H9 (cell line): ENCODE measurements around the gene PDZD2. TPM values are rescaled to one million over a fixed set of nuclear protein-coding genes. Genes with fewer than 3 reads are reported as not detected.

Source experiments
- DNase-seq: peaks from one replicate; pipeline ENCODE4 v3.0.0-alpha.2; 2017
- H2AFZ ChIP-seq: one replicate; pipeline ENCODE4 v1.6.1; 2013; ENCODE audit warnings: mild to moderate bottlenecking, low read length, control low read depth, moderate library complexity
- H2AK5ac ChIP-seq: 2 replicates; pipeline ENCODE4 v1.6.1; 2013; ENCODE audit warnings: low read length, control low read depth, mixed read lengths; ENCODE audit not compliant: insufficient read length
- H2BK120ac ChIP-seq: one replicate; pipeline ENCODE4 v1.6.1; 2013; ENCODE audit warnings: low read depth, mild to moderate bottlenecking, low read length, control low read depth, inconsistent platforms; ENCODE audit not compliant: poor library complexity, severe bottlenecking
- H2BK12ac ChIP-seq: 2 replicates; pipeline ENCODE4 v1.6.1; 2013; ENCODE audit warnings: low read length, control low read depth, mixed read lengths, low read depth; ENCODE audit not compliant: insufficient read length
- H2BK15ac ChIP-seq: 2 replicates; pipeline ENCODE4 v1.6.1; 2013; ENCODE audit warnings: low read depth, low read length, control low read depth
- H2BK20ac ChIP-seq: one replicate; pipeline ENCODE4 v1.6.1; 2013; ENCODE audit warnings: low read depth, mild to moderate bottlenecking, low read length, control low read depth, inconsistent platforms; ENCODE audit not compliant: poor library complexity, severe bottlenecking
- H2BK5ac ChIP-seq: 2 replicates; pipeline ENCODE4 v1.6.1; 2013; ENCODE audit warnings: low read length, control low read depth, mixed read lengths; ENCODE audit not compliant: insufficient read length
- H3K14ac ChIP-seq: 2 replicates; pipeline ENCODE4 v1.6.1; 2013; ENCODE audit warnings: low read length, control low read depth; ENCODE audit not compliant: insufficient read depth
- H3K18ac ChIP-seq: 2 replicates; pipeline ENCODE4 v1.6.1; 2013; ENCODE audit warnings: low read depth, mild to moderate bottlenecking, mixed read lengths, low read length, control low read depth; ENCODE audit not compliant: insufficient read length
- H3K23ac ChIP-seq: 2 replicates; pipeline ENCODE4 v1.6.1; 2013; ENCODE audit warnings: low read length, control low read depth, mixed read lengths, low read depth; ENCODE audit not compliant: insufficient read length
- H3K23me2 ChIP-seq: 2 replicates; pipeline ENCODE4 v1.6.1; 2013; ENCODE audit warnings: low read depth, mild to moderate bottlenecking, mixed read lengths, low read length, control low read depth; ENCODE audit not compliant: insufficient read length, poor library complexity, severe bottlenecking
- H3K27ac ChIP-seq: 2 replicates; pipeline ENCODE4 v1.5.1; 2013; ENCODE audit warnings: low read length, control low read depth, mixed read lengths, low read depth; ENCODE audit not compliant: insufficient read length
- H3K27me3 ChIP-seq: 2 replicates; pipeline ENCODE4 v1.6.1; 2013; ENCODE audit warnings: low read length, control low read depth, inconsistent platforms; ENCODE audit not compliant: insufficient read depth
- H3K4ac ChIP-seq: 2 replicates; pipeline ENCODE4 v1.6.1; 2013; ENCODE audit warnings: low read depth, mild to moderate bottlenecking, control low read depth, inconsistent platforms, low read length, moderate library complexity
- H3K4me1 ChIP-seq: 2 replicates; pipeline ENCODE4 v1.6.1; 2013; ENCODE audit warnings: low read length, control low read depth, inconsistent platforms; ENCODE audit not compliant: insufficient read depth
- H3K4me2 ChIP-seq: 2 replicates; pipeline ENCODE4 v1.6.1; 2013; ENCODE audit warnings: low read length, control low read depth, mixed read lengths; ENCODE audit not compliant: insufficient read length, insufficient read depth
- H3K56ac ChIP-seq: 2 replicates; pipeline ENCODE4 v1.6.1; 2013; ENCODE audit warnings: low read depth, mild to moderate bottlenecking, mixed read lengths, low read length, control low read depth; ENCODE audit not compliant: insufficient read length
- H3K79me1 ChIP-seq: 2 replicates; pipeline ENCODE4 v1.6.1; 2013; ENCODE audit warnings: low read depth, mild to moderate bottlenecking, moderate library complexity, low read length, control low read depth, inconsistent platforms; ENCODE audit not compliant: insufficient read depth, poor library complexity, severe bottlenecking
- H3K79me2 ChIP-seq: 2 replicates; pipeline ENCODE4 v1.6.1; 2013; ENCODE audit warnings: low read length, control low read depth, inconsistent platforms; ENCODE audit not compliant: insufficient read depth
- H3K9ac ChIP-seq: 2 replicates; pipeline ENCODE4 v1.6.1; 2013; ENCODE audit warnings: low read length, control low read depth, mixed read lengths; ENCODE audit not compliant: insufficient read length; ENCODE audit errors: extremely low read depth
- H3K9me3 ChIP-seq: one replicate; pipeline ENCODE4 v1.6.1; 2013; ENCODE audit warnings: low read depth, low read length, inconsistent platforms; ENCODE audit not compliant: control insufficient read depth
- H3T11ph ChIP-seq: one replicate; pipeline ENCODE4 v1.6.1; 2013; ENCODE audit warnings: mild to moderate bottlenecking, low read length, control low read depth, inconsistent platforms
- H4K20me1 ChIP-seq: one replicate; pipeline ENCODE4 v1.6.1; 2013; ENCODE audit not compliant: control insufficient read depth, insufficient read length, insufficient read depth
- H4K5ac ChIP-seq: 2 replicates; pipeline ENCODE4 v1.6.1; 2013; ENCODE audit warnings: low read depth, mild to moderate bottlenecking, mixed read lengths, low read length, control low read depth; ENCODE audit not compliant: insufficient read length
- H4K8ac ChIP-seq: replicated peaks from 2 replicates; pipeline ENCODE4 v1.6.1; 2013; ENCODE audit warnings: low read length, control low read depth, mixed read lengths, low read depth; ENCODE audit not compliant: insufficient read length
- H4K91ac ChIP-seq: 2 replicates; pipeline ENCODE4 v1.6.1; 2013; ENCODE audit warnings: low read depth, mild to moderate bottlenecking, moderate library complexity, mixed read lengths, low read length, control low read depth; ENCODE audit not compliant: insufficient read length
- H3K27ac Mint-ChIP-seq, 3 experiments: 2 replicates in 2 of 3; 3 replicates in 1 of 3; pipeline ENCODE4 v1.8.0; 2020 to 2021; ENCODE audit warnings: mixed read lengths in 3 of 3, mild to moderate bottlenecking in 1 of 3, moderate library complexity in 1 of 3
- H3K27me3 Mint-ChIP-seq: 2 replicates; pipeline ENCODE4 v1.8.0; 2021; ENCODE audit warnings: low read depth, mild to moderate bottlenecking, moderate library complexity, mixed read lengths
- H3K36me3 Mint-ChIP-seq, 3 experiments: 2 replicates in 2 of 3; 3 replicates in 1 of 3; pipeline ENCODE4 v1.8.0; 2020 to 2021; ENCODE audit warnings: low read depth in 3 of 3, mixed read lengths in 3 of 3; ENCODE audit not compliant: insufficient read depth in 1 of 3
- H3K4me1 Mint-ChIP-seq, 2 experiments: 2 replicates each; pipeline ENCODE4 v1.8.0; 2020; ENCODE audit warnings: mixed read lengths in 2 of 2
- H3K4me3 Mint-ChIP-seq, 2 experiments: 2 replicates in 1 of 2; 3 replicates in 1 of 2; pipeline ENCODE4 v1.8.0; 2020 to 2021; ENCODE audit warnings: mild to moderate bottlenecking in 2 of 2, mixed read lengths in 2 of 2, moderate library complexity in 1 of 2
- H3K9me3 Mint-ChIP-seq, 2 experiments: 2 replicates in 1 of 2; 3 replicates in 1 of 2; pipeline ENCODE4 v1.8.0; 2020; ENCODE audit warnings: mild to moderate bottlenecking in 2 of 2, mixed read lengths in 2 of 2, moderate library complexity in 1 of 2
- CTCF ChIP-seq: fragments of 200-600 bp; sonication (generic); conservative IDR thresholded peaks from 3 replicates; pipeline ENCODE4 v1.8.0; 2021; ENCODE audit warnings: antibody characterized with exemption, mild to moderate bottlenecking
- WGBS: extraction: QIAGEN DNeasy Blood & Tissue Kit; methylation state at CpG from one replicate; pipeline ENCODE4 v1.1.7; 2013; ENCODE audit warnings: missing lambda C conversion rate, low lambda C conversion rate, mixed read lengths; ENCODE audit not compliant: insufficient read length; ENCODE audit errors: extremely low coverage; 5-methylcytosine and 5-hydroxymethylcytosine counted together
- total RNA-seq: library from RNA; stranded (reverse); gene quantifications from 2 replicates; pipeline ENCODE4 v1.2.1, GENCODE V29; 2021

Gene PDZD2
- total RNA-seq, 1 experiment from 2014 or later, result 9.9 TPM

GRCh38 chr5:31900296-31900865 lies 261.4 kb downstream of the PDZD2 start:
- Histone ChIP-seq H3K4me1 (no peaks in the 10 kb centered on the region), H3K79me1 (no peaks in the 10 kb centered on the region)
- no peak overlapping the region for H3K4me3 Mint-ChIP-seq

More at GRCh38 chr5:31900296-31900865, 261.4 kb downstream of the PDZD2 start:
- Histone ChIP-seq H3K23me2 (no peaks in the 10 kb centered on the region), H2BK12ac (no peak overlapping the region), H2BK120ac (no peak overlapping the region), H3K9ac (no peak overlapping the region), H4K8ac (no peak overlapping the region), H4K91ac (no peak overlapping the region), H3T11ph (no peak overlapping the region), H3K23ac (no peak overlapping the region), H3K9me3 (no peaks in the 10 kb centered on the region), H4K5ac (no peak overlapping the region), H2BK5ac (no peak overlapping the region), H3K56ac (no peak overlapping the region), H3K4ac (no peak overlapping the region), H3K18ac (no peak overlapping the region), H4K20me1 (no peaks in the 10 kb centered on the region), H2AK5ac (no peak overlapping the region), H3K27ac (no peak overlapping the region), H3K79me2 (no peaks in the 10 kb centered on the region), H3K27me3 (no peaks in the 10 kb centered on the region), H2AFZ (no peak overlapping the region), H3K4me2 (no peak overlapping the region), H2BK15ac (no peak overlapping the region), H3K14ac (no peak overlapping the region), H2BK20ac (no peak overlapping the region)
- Mint-ChIP-seq H3K9me3 (peaks cover 0 to 2% of the 10 kb centered on the region in 2 experiments; a peak in 2 of 5 replicates), H3K27me3 (no peaks in the 10 kb centered on the region), H3K4me1 (peaks cover 5 to 7% of the 10 kb centered on the region in 2 experiments), H3K27ac (peak overlapping the region in 1 of 3 experiments; percentile 54; a peak in 1 of 7 replicates), H3K36me3 (no peaks in the 10 kb centered on the region; a peak in 1 of 7 replicates)
- no CpG with 5 or more reads among the region's 5 CpGs for WGBS
- DNase-seq, result no peak
- TF ChIP-seq CTCF, result no peak
